Stimulated activated CD8-positive, alpha-beta memory T cell treated with anti-CD3 and anti-CD28 coated beads, Interleukin-2, amount 100 ng/mL, for 1 hour (primary cell): ENCODE results near the gene OVCA2.

Experiments
- DNase-seq, 2 donors: peaks; one replicate each; pipeline ENCODE4 v3.0.0-alpha.2; 2020; ENCODE audit warnings: low read depth in 2 of 2

Gene OVCA2

DNA sequence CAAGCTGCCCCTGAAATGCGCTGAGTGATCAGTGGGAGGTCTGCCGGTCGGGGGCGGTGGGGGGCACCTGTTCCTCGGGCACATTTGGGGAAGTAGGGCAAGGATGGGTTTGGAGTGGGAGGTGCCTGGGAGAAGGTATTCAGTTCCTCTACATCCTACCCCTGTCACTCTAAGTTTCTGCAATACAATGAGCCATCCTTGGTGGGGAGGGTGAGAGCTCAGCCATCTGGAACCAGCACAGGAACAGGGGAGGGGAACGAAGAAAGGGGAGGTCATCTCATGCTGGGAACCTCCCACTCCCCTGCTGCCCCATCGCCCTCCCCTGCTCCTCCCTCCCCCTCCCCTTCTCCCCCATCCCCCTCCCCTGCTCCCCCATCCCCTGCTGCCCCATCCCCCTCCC lies 7.7 kb upstream of the OVCA2 start:
- no peak for DNase-seq

- no peak for DNase-seq
These were observed 6.8 kb upstream of the OVCA2 start for GRCh38 chr17:2034806-2035540.

GRCh38 chr17:2035541-2036488 lies 6.0 kb upstream of the OVCA2 start:
- DNase-seq, result no peak

DNA sequence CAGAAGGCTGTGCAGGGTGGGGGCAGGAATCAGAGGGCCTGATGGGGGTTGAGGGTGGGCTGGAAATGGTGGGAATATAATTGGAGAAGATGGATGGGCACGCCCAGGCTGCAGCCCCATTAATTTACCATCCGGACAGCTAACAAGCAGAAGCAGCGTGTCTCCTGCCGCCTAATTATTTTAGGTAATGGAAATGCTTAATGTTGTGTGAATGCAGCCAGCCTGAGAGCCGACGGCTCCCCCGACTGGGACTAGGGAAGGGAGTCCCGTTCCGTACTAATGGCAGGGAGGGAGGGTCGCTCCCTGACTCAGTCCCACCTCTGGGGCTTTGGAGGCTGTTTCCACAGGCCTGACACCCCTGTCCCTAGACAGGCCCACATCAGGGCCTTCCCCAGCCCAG lies 4.7 kb upstream of the OVCA2 start:
- DNase-seq, result no peak

DNA sequence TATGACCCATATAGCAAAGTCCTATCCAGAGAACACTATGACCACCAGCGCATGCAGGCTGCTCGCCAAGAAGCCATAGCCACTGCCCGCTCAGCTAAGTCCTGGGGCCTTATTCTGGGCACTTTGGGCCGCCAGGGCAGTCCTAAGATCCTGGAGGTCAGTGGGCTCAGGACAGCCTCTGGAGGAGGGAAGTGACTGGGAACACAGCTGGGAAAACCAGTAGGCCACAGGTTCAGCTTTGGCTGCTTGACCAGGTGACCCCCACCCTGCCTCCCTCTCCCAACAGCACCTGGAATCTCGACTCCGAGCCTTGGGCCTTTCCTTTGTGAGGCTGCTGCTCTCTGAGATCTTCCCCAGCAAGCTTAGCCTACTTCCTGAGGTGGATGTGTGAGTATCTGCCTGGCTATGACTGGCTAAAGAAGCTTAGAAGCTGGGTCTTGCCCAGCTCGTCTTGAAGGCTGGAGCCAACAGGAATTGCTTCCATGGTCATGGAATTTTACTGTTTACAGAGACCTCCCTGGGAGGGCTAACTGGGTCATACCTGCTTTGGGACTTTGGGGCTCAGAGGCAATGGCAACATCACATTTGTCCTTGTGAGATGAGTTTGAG lies 1.5 kb upstream of the OVCA2 start:
- no peak for DNase-seq

- no peak for DNase-seq
These were observed 771 bp upstream of the OVCA2 start for GRCh38 chr17:2040942-2041560.

GRCh38 chr17:2042390-2042847 lies 597 bp downstream of the OVCA2 start:
- no peak for DNase-seq

DNA sequence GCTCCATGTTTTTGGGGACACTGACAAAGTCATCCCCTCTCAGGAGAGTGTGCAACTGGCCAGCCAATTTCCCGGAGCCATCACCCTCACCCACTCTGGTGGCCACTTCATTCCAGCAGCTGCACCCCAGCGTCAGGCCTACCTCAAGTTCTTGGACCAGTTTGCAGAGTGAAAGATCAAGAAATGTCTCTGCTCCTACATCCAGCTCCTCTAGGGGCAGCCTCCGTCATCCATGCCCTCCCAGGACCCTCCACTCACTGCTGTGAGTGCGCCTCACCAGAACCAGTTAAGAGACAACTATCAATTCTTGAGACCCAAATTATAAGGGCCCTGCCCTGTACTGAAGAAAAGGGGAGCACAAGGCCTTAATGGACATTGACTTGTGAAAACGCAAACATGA lies 1.1 kb downstream of the OVCA2 start:
- no peak for DNase-seq

DNA sequence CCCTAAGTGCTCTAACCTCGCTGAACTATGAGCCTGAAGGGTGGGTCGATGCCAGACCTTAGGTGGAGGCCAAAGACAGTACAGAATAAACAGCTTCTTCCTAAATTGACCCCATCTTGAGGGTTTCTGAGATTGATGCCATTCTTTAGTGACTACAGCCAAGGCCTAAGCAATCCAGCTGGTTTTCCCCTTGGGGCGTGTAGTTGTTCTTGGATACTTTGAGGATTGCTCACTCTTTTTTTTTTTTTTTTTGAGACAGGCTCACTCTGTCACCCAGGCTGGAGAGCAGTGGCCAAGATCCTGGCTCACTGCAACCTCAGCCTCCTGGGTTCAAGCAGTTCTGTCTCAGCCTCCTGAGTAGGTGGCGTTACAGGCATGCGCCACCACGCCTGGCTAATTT lies 2.0 kb downstream of the OVCA2 start:
- no peak for DNase-seq

GRCh38 chr17:2044263-2044894 lies 2.6 kb downstream of the OVCA2 start:
- DNase-seq, result no peak

DNA sequence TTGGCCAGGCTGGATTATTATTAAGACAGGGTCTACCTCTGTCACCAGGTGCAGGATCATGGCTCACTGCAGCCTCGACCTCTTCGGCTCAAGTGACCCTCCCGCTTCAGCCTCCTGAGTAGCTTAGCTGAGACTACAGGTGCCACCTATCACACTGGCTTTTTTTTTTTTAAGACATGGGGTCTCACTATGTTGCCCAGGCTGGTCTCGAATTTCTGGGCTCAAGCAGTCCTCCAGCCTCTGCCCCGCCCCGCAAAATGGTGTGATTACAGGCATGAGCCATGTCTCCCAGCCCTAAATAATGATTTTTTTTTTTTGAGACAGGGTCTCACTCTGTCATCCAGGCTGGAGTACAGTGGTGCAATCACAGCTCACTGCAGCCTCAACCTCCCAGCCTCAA lies 5.8 kb downstream of the OVCA2 start:
- DNase-seq, result no peak

DNA sequence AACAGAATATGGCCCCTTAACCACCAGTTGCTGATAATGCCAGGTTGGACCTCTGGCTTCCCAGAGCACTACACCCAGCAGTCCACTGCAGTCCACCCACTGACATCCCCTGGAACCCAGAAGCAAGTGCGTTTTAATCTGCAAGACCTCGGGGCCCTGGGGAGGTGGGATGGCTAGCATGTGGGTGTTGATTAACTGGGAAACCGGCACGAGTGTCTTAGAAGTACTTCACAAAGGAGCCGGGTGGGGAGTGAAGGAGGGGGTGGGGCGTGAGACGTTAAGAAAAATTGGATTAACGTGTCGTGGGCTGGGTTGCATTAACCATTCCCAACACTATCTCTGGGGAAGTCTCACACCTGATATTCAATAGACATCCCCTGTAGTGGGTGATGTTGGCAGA lies 7.0 kb downstream of the OVCA2 start:
- no peak for DNase-seq

- peak; percentile 85 to 86 for DNase-seq
These were observed 7.8 kb downstream of the OVCA2 start for GRCh38 chr17:2049333-2050299.

DNA sequence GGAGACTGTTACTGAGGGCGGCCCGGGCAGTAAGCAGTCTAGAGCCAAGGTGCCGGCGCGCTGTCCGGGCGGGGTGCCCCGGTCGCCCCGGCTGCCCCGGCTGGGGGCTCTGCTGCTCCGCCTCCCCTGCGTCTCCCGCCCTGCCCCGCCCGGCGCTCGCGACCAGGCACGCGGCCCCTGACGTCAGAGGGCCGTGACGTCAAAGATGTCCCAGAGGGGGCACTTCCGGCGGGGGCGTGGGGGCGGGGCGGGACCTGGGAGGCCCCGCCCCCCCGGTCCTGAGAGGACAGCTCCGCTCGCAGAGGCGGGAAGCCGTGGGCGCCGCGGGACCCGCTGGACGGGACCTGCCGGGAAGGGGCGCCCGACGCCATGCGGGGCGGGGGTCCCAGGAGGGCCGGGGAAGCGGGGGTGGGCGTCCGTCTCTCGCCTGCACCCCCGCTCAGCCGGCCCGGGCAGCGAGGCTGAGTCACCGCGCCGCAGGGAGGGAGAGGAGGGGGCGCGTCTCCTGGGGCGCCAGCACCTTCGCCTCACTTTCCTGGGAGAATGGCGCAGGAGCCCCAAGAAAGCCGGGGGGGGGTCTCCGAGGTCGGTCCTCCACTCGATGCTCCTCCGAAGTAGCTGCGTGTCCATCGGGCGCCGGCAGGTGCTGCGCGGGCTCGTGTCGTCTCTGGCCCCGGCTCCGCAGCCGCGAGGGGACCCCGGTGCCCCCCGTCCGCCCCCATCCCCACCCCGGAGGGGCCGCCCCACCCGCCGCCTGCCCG lies 8.7 kb downstream of the OVCA2 start:
- DNase-seq, result peak in 1 of 2 donors; percentile 52

DNA sequence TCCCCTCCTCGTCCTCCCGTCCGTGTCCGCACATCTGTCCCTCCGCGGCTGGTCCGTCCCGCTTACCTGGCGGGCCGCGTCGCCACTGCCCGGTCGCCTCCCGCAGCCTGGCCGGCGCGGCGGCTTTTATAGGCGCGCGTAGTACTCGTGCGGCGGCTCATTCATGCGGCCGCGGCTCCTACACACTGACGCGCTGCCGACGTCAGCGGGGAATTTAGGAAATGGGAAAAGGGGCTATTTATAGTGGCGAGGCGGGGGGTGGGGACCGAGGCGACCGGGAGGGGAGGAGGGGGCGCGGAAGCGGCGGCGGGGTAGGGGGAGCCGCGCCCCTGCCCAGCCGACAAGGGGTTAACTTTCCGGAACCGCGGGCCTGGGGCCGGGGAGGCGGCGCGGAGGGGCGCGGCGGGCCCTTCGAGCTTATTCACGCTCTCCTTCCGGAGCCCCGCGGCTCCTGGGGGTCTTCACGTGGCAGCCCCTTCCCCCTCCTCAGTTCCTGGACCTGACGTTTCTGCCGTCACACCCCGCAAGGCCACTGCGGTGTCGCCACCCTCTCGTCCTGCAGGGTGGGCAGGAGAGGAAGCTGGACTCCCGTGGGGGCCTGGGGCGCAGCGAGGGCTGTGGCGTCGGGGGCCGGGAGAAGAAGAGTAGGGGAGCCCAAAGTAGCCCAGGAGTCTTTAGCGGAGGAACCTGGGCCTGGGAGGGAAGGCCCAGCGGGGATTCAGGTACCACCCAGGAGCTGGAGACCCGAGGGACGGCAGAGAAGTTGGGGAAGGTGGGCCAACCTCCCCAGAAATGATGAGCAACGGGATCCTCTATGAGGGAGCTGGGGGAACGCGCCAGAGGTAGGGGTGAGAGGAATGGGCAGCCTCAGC lies 9.5 kb downstream of the OVCA2 start:
- DNase-seq, result no peak

- DNase-seq, result no peak
These were observed 10.2 kb downstream of the OVCA2 start for GRCh38 chr17:2051933-2052559.

GRCh38 chr17:2053380-2054261 lies 11.8 kb downstream of the OVCA2 start:
- peak; percentile 48 to 62 for DNase-seq
